Measurements from ENCODE around the gene TMBIM4. TPM values are rescaled to one million over a fixed set of nuclear protein-coding genes. Genes with fewer than 3 reads are reported as not detected.

The TMBIM4 gene
- total RNA-seq, 2 experiments from 2014 or later: 24.1 to 24.2 TPM

- H3K36me3 ChIP-seq (ENCODE audit: insufficient read depth, low read length): peaks cover 86% of the 10 kb centered on the region
- no peak for DNase-seq
- POLR2A ChIA-PET: interaction anchor here (3.1 to 3.5 kb wide), 2 partner anchors 11 to 28 kb away, joined by 16 to 17 read pairs; partner anchors contain the start of genes LLPH and TMBIM4
- H3K4me3 Mint-ChIP-seq: no peak overlapping the region
- TF ChIP-seq, protein P1, sequence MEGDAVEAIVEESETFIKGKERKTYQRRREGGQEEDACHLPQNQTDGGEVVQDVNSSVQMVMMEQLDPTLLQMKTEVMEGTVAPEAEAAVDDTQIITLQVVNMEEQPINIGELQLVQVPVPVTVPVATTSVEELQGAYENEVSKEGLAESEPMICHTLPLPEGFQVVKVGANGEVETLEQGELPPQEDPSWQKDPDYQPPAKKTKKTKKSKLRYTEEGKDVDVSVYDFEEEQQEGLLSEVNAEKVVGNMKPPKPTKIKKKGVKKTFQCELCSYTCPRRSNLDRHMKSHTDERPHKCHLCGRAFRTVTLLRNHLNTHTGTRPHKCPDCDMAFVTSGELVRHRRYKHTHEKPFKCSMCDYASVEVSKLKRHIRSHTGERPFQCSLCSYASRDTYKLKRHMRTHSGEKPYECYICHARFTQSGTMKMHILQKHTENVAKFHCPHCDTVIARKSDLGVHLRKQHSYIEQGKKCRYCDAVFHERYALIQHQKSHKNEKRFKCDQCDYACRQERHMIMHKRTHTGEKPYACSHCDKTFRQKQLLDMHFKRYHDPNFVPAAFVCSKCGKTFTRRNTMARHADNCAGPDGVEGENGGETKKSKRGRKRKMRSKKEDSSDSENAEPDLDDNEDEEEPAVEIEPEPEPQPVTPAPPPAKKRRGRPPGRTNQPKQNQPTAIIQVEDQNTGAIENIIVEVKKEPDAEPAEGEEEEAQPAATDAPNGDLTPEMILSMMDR (IDR thresholded peaks at IDR 0.05): no peak
- no peaks in the 10 kb centered on the region for H3K27me3 ChIP-seq (ENCODE audit: control insufficient read depth in 1 of 2, insufficient read depth in 2 of 2, low read length in 2 of 2)
- peaks cover 0 to 23% of the 10 kb centered on the region in 2 experiments for H3K9me3 ChIP-seq (ENCODE audit: control insufficient read depth in 1 of 2, insufficient read depth in 1 of 2, low read length in 2 of 2)
- H3K27me3 Mint-ChIP-seq: no peaks in the 10 kb centered on the region
- CTCF ChIA-PET: no interaction called here
- H3K36me3 Mint-ChIP-seq (ENCODE audit: low read depth): peaks cover 90% of the 10 kb centered on the region
- no peak overlapping the region for H3K27ac Mint-ChIP-seq
- intact Hi-C loops (cut with DNase I, micrococcal nuclease): loop anchor here in 1 of 2 experiments (10.0 kb wide), 1 partner anchor 554 kb away; no protein-coding TSS in a partner anchor
- no peaks in the 10 kb centered on the region for H3K4me1 ChIP-seq (ENCODE audit: insufficient read depth, low read length)
- H3K4me1 Mint-ChIP-seq (ENCODE audit: low read depth): peaks cover 26% of the 10 kb centered on the region
- peaks cover 5% of the 10 kb centered on the region for H3K9me3 Mint-ChIP-seq
- H3K4me3 ChIP-seq (ENCODE audit: low read length): no peak overlapping the region
- ATAC-seq (ENCODE audit: poor library complexity): no peak
- no peak overlapping the region for H3K27ac ChIP-seq (ENCODE audit: low read depth in 1 of 2, low read length in 2 of 2)
These were observed 28.5 kb downstream of the TMBIM4 start for GRCh38 chr12:66141299-66141698.

GRCh38 chr12:66140731-66141130 is 29.1 kb downstream of the TMBIM4 start:
- TF ChIP-seq, protein P1 (IDR thresholded peaks at IDR 0.05): no peak
- Histone ChIP-seq H3K36me3 (ENCODE audit: insufficient read depth, low read length) (peaks cover 84% of the 10 kb centered on the region), H3K27me3 (ENCODE audit: control insufficient read depth in 1 of 2, insufficient read depth in 2 of 2, low read length in 2 of 2) (no peaks in the 10 kb centered on the region), H3K4me3 (ENCODE audit: low read length) (no peak overlapping the region), H3K9me3 (ENCODE audit: control insufficient read depth in 1 of 2, insufficient read depth in 1 of 2, low read length in 2 of 2) (peaks cover 0 to 23% of the 10 kb centered on the region in 2 experiments), H3K4me1 (ENCODE audit: insufficient read depth, low read length) (no peaks in the 10 kb centered on the region), H3K27ac (ENCODE audit: low read depth in 1 of 2, low read length in 2 of 2) (no peak overlapping the region)
- peaks cover 21% of the 10 kb centered on the region for H3K4me1 Mint-ChIP-seq (ENCODE audit: low read depth)
- ChIA-PET POLR2A (interaction anchor here (3.1 to 3.5 kb wide), 2 partner anchors 10 to 29 kb away, joined by 16 to 17 read pairs; partner anchors contain the start of genes LLPH and TMBIM4), CTCF (no interaction called here)
- ATAC-seq (ENCODE audit: poor library complexity) (no peak), DNase-seq (peak in 1 of 14 experiments; percentile 15)
- H3K36me3 Mint-ChIP-seq (ENCODE audit: low read depth): peaks cover 87% of the 10 kb centered on the region
- intact Hi-C loops (cut with DNase I, micrococcal nuclease): loop anchor here in 1 of 2 experiments (10.0 kb wide), 1 partner anchor 554 kb away; no protein-coding TSS in a partner anchor
- H3K9me3 Mint-ChIP-seq: peaks cover 5% of the 10 kb centered on the region
- H3K27ac Mint-ChIP-seq: no peak overlapping the region
- no peaks in the 10 kb centered on the region for H3K27me3 Mint-ChIP-seq
- H3K4me3 Mint-ChIP-seq: no peak overlapping the region

DNA sequence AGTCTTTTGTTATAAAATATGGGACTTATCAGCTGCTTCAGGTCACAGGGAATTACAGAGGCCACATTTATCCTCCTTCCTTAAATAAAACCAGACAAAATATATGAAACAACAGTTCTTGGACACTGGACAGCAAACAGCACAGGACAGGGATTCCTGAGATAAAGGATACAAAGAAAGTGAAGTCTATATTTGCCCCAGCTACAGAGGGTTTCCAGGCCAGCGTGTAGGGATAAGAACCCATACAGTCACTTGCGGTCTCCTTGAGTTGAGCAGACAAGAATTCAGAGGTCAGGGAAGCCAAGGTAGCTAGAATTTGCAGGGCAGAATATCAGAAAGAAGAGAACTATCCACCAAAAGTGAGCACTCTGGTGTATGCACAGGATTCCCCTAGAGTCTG is 30.5 kb downstream of the TMBIM4 start:
- CTCF ChIA-PET: interaction anchor here (0.6 to 1.6 kb wide), 2 partner anchors 11 to 52 kb away, joined by 4 to 5 read pairs; no protein-coding TSS in a partner anchor
- H3K27ac Mint-ChIP-seq: no peak overlapping the region

More for the DNA sequence above, 30.5 kb downstream of the TMBIM4 start:
- no peak overlapping the region for H3K4me3 Mint-ChIP-seq
- intact Hi-C loops (cut with DNase I, micrococcal nuclease): loop anchor here in 1 of 2 experiments (10.0 kb wide), 1 partner anchor 1735 kb away; the partner anchor contains the start of gene XPOT
- H3K36me3 Mint-ChIP-seq (ENCODE audit: low read depth): peaks cover 73% of the 10 kb centered on the region
- H3K9me3 ChIP-seq (ENCODE audit: control insufficient read depth in 1 of 2, insufficient read depth in 1 of 2, low read length in 2 of 2): peaks cover 0 to 23% of the 10 kb centered on the region in 2 experiments
- TF ChIP-seq, protein P1 (IDR thresholded peaks at IDR 0.05): no peak
- no peak overlapping the region for H3K27ac ChIP-seq (ENCODE audit: low read depth in 1 of 2, low read length in 2 of 2)
- no peak for ATAC-seq (ENCODE audit: poor library complexity)
- peaks cover 5% of the 10 kb centered on the region for H3K9me3 Mint-ChIP-seq
- H3K27me3 Mint-ChIP-seq: no peaks in the 10 kb centered on the region
- H3K4me1 Mint-ChIP-seq (ENCODE audit: low read depth): peaks cover 7% of the 10 kb centered on the region
- POLR2A ChIA-PET: interaction anchor here (1.8 to 3.5 kb wide), 3 partner anchors 9 to 163 kb away, joined by 4 to 17 read pairs (median 16); partner anchors contain the start of genes HELB, LLPH and TMBIM4
- DNase-seq: no peak
- peaks cover 71% of the 10 kb centered on the region for H3K36me3 ChIP-seq (ENCODE audit: insufficient read depth, low read length)
- no peaks in the 10 kb centered on the region for H3K4me1 ChIP-seq (ENCODE audit: insufficient read depth, low read length)
- no peaks in the 10 kb centered on the region for H3K27me3 ChIP-seq (ENCODE audit: control insufficient read depth in 1 of 2, insufficient read depth in 2 of 2, low read length in 2 of 2)
- H3K4me3 ChIP-seq (ENCODE audit: low read length): no peak overlapping the region
